ENCODE results near the gene ZNF467. TPM values are rescaled to one million over a fixed set of nuclear protein-coding genes. Genes with fewer than 3 reads are reported as not detected.

Gene ZNF467
- total and polyA plus RNA-seq, 8 donors, result 3.1 to 16.4 (median 12.2) TPM; not detected in 1

- intact Hi-C loops (cut with DNase I; ENCODE audit: low total_unique reads), result no loop called here
- Histone ChIP-seq H3K4me1 (peaks cover 0 to 5% (median 0%) of the 10 kb centered on the region in 4 donors), H3K4me3 (no peak overlapping the region), H3K36me3 (peaks cover 0 to 8% (median 2%) of the 10 kb centered on the region in 4 donors), H3K9me3 (no peaks in the 10 kb centered on the region), H3K27me3 (no peaks in the 10 kb centered on the region), H3K27ac (no peak overlapping the region)
- TF ChIP-seq POLR2A (IDR thresholded peaks at IDR 0.05), result no peak
- TF ChIP-seq EP300 (IDR thresholded peaks at IDR 0.05), result no peak
- no peak for TF ChIP-seq CTCF (IDR thresholded peaks at IDR 0.05)
- no peak for DNase-seq
- 73 to 79% (median 76%) methylated on average over 12 of the region's 12 CpGs for WGBS, 5 donors
These were observed 14.1 kb downstream of the ZNF467 start for GRCh38 chr7:149759093-149759860.

GRCh38 chr7:149753375-149754233 lies 19.8 kb downstream of the ZNF467 start:
- WGBS, 5 donors, result 46 to 57% (median 52%) methylated on average over 20 of the region's 20 CpGs
- no peak overlapping the region for H3K4me3 ChIP-seq
- H3K27ac ChIP-seq, result peak overlapping the region in 2 of 5 donors; percentile 18 to 28
- TF ChIP-seq POLR2AphosphoS5 (IDR thresholded peaks at IDR 0.05) (no peak), POLR2A (IDR thresholded peaks at IDR 0.05) (no peak), CTCF (IDR thresholded peaks at IDR 0.05) (peak in 4 of 7 experiments; percentile 42 to 54 (median 48)), EP300 (IDR thresholded peaks at IDR 0.05) (no peak)
- DNase-seq, result peak; percentile 66 to 69
- H3K9me3 ChIP-seq, result no peaks in the 10 kb centered on the region
- no peaks in the 10 kb centered on the region for H3K27me3 ChIP-seq
- H3K36me3 ChIP-seq, result no peaks in the 10 kb centered on the region
- no peaks in the 10 kb centered on the region for H3K4me1 ChIP-seq
- intact Hi-C loops (cut with DNase I; ENCODE audit: low total_unique reads), result no loop called here

GRCh38 chr7:149752646-149753045 lies 20.7 kb downstream of the ZNF467 start:
- DNase-seq, result no peak
- no peaks in the 10 kb centered on the region for H3K9me3 ChIP-seq
- H3K4me3 ChIP-seq, result no peak overlapping the region
- WGBS, 5 donors, result 65 to 88% (median 72%) methylated on average over 5 of the region's 5 CpGs
- H3K27me3 ChIP-seq, result no peaks in the 10 kb centered on the region
- no peak overlapping the region for H3K27ac ChIP-seq
- no peak for TF ChIP-seq POLR2AphosphoS5 (IDR thresholded peaks at IDR 0.05)
- TF ChIP-seq POLR2A (IDR thresholded peaks at IDR 0.05), result no peak
- no peak for TF ChIP-seq EP300 (IDR thresholded peaks at IDR 0.05)
- no peak for TF ChIP-seq CTCF (IDR thresholded peaks at IDR 0.05)
- H3K4me1 ChIP-seq, result no peaks in the 10 kb centered on the region
- no peaks in the 10 kb centered on the region for H3K36me3 ChIP-seq
- intact Hi-C loops (cut with DNase I; ENCODE audit: low total_unique reads), result no loop called here

GRCh38 chr7:149751043-149751775 lies 22.2 kb downstream of the ZNF467 start:
- 71 to 80% (median 75%) methylated on average over 8 of the region's 8 CpGs for WGBS, 5 donors
- Histone ChIP-seq H3K4me1 (no peaks in the 10 kb centered on the region), H3K27me3 (no peaks in the 10 kb centered on the region), H3K27ac (no peak overlapping the region), H3K4me3 (no peak overlapping the region), H3K36me3 (no peaks in the 10 kb centered on the region), H3K9me3 (no peaks in the 10 kb centered on the region)
- intact Hi-C loops (cut with DNase I; ENCODE audit: low total_unique reads), result no loop called here
- no peak for TF ChIP-seq EP300 (IDR thresholded peaks at IDR 0.05)
- no peak for TF ChIP-seq POLR2A (IDR thresholded peaks at IDR 0.05)
- no peak for TF ChIP-seq POLR2AphosphoS5 (IDR thresholded peaks at IDR 0.05)
- DNase-seq, result no peak
